HL-60 (cell line): ENCODE measurements around the gene DDX25.

Experiments
- DNase-seq, 2 experiments: peaks; one replicate each; pipeline ENCODE4 v3.0.0-alpha.2; 2010 to 2020; ENCODE audit warnings: low read depth in 1 of 2, low spot score in 1 of 2
- H3K27ac ChIP-seq: fragments of 250-450 bp; sonication (Bioruptor Pico); replicated peaks from 2 replicates; pipeline ENCODE4 v1.5.1; 2020; ENCODE audit warnings: mild to moderate bottlenecking, moderate library complexity
- H3K27me3 ChIP-seq: fragments of 250-450 bp; sonication (Bioruptor Pico); 2 replicates; pipeline ENCODE4 v1.5.1; 2021; ENCODE audit warnings: mild to moderate bottlenecking, moderate library complexity; ENCODE audit not compliant: insufficient read depth, poor library complexity, severe bottlenecking
- H3K4me3 ChIP-seq: replicated peaks from 2 replicates; pipeline ENCODE4 v1.5.1; 2011; ENCODE audit warnings: mild to moderate bottlenecking, control low read depth, low read length; ENCODE audit not compliant: insufficient read depth
- CTCF ChIP-seq: IDR thresholded peaks from one replicate; pipeline ENCODE4 v1.5.1; 2011; ENCODE audit warnings: low read length, control low read depth, inconsistent platforms; ENCODE audit not compliant: insufficient read depth
- GABPA ChIP-seq: IDR thresholded peaks from 2 replicates; pipeline ENCODE4 v1.6.1; 2012; ENCODE audit warnings: low read depth
- POLR2AphosphoS5 ChIP-seq: IDR thresholded peaks from 2 replicates; pipeline ENCODE4 v1.6.1; 2012; ENCODE audit warnings: low read depth
- REST ChIP-seq: IDR thresholded peaks from 2 replicates; pipeline ENCODE4 v1.6.1; 2012; ENCODE audit warnings: low read depth; ENCODE audit not compliant: insufficient replicate concordance
- SPI1 ChIP-seq: IDR thresholded peaks from 2 replicates; pipeline ENCODE4 v1.6.1; 2012; ENCODE audit warnings: low read depth, mild to moderate bottlenecking, borderline replicate concordance

The DDX25 gene

GRCh38 chr11:125944350-125945010 lies 40.2 kb downstream of the DDX25 start:
- TF ChIP-seq POLR2AphosphoS5 (no peak), SPI1 (no peak), CTCF (no peak), REST (no peak), GABPA (no peak)

GRCh38 chr11:125945011-125945796 lies 40.9 kb downstream of the DDX25 start:
- no peak overlapping the region for H3K4me3 ChIP-seq
- TF ChIP-seq REST (no peak), GABPA (no peak)
- DNase-seq = no peak
- no peak overlapping the region for H3K27ac ChIP-seq
- H3K27me3 ChIP-seq = no peaks in the 10 kb centered on the region

More at GRCh38 chr11:125944350-125945010, 40.2 kb downstream of the DDX25 start:
- DNase-seq = no peak
- Histone ChIP-seq H3K27me3 (no peaks in the 10 kb centered on the region), H3K27ac (no peak overlapping the region), H3K4me3 (no peak overlapping the region)

- DNase-seq = no peak
- Histone ChIP-seq H3K27me3 (no peaks in the 10 kb centered on the region), H3K27ac (no peak within 1 kb of the TSS), H3K4me3 (no peak within 1 kb of the TSS)
- TF ChIP-seq CTCF (no peak), GABPA (no peak), POLR2AphosphoS5 (no peak)
Observed at GRCh38 chr11:125945797-125946520, 41.7 kb downstream of the DDX25 start, which contains the start of gene VSIG10L2. Gene VSIG10L2 (plus strand): TSS chr11:125946044. CDS start chr11:125946056, 12 bp downstream.

GRCh38 chr11:125946712-125947418 lies 42.6 kb downstream of the DDX25 start:
- Histone ChIP-seq H3K27me3 (no peaks in the 10 kb centered on the region), H3K4me3 (no peak overlapping the region), H3K27ac (no peak overlapping the region)
- TF ChIP-seq REST (no peak), GABPA (no peak)
- DNase-seq = no peak
